Mesodermal cell (in vitro differentiated cells): ENCODE measurements around the gene CRYAB.

ENCODE experiments used
- H3K27ac ChIP-seq: 2 replicates; pipeline ENCODE4 v1.7.0; 2013; ENCODE audit warnings: mild to moderate bottlenecking, low read depth, low read length, moderate library complexity; ENCODE audit not compliant: severe bottlenecking
- H3K36me3 ChIP-seq: 2 replicates; pipeline ENCODE4 v1.7.1; 2013; ENCODE audit warnings: mild to moderate bottlenecking, low read length, moderate library complexity; ENCODE audit not compliant: control insufficient read depth, insufficient read depth
- H3K4me1 ChIP-seq: one replicate; pipeline ENCODE4 v1.7.1; 2013; ENCODE audit warnings: mild to moderate bottlenecking, low read length; ENCODE audit not compliant: insufficient read depth, control insufficient read depth, poor library complexity, severe bottlenecking
- H3K4me3 ChIP-seq: 2 replicates; pipeline ENCODE4 v1.7.0; 2013; ENCODE audit warnings: low read length, control low read depth, mild to moderate bottlenecking; ENCODE audit not compliant: insufficient read depth, poor library complexity, severe bottlenecking; ENCODE audit errors: extremely low read depth
- H3K9me3 ChIP-seq: 2 replicates; pipeline ENCODE4 v1.7.1; 2013; ENCODE audit warnings: mild to moderate bottlenecking, low read length, moderate library complexity; ENCODE audit not compliant: control insufficient read depth
- WGBS, 2 experiments: methylation state at CpG; one replicate each; pipeline ENCODE4 v1.1.5; 2013; ENCODE audit warnings: missing lambda C conversion rate in 2 of 2; ENCODE audit not compliant: insufficient coverage in 2 of 2; 5-methylcytosine and 5-hydroxymethylcytosine counted together

CRYAB gene

GRCh38 chr11:111918390-111919256, 7.1 kb upstream of the CRYAB start, which contains the start of gene C11orf52:
Gene C11orf52 (plus strand): TSS chr11:111918913. CDS start chr11:111918973, 60 bp downstream.
- no peaks in the 10 kb centered on the region for H3K9me3 ChIP-seq
- H3K4me1 ChIP-seq: peaks cover 10% of the 10 kb centered on the region
- no peak within 1 kb of the TSS for H3K27ac ChIP-seq
- WGBS, 2 experiments: 62 to 72% methylated on average over 16 of the region's 19 CpGs
- H3K4me3 ChIP-seq: no peak within 1 kb of the TSS
- no peaks in the 10 kb centered on the region for H3K36me3 ChIP-seq

GRCh38 chr11:111917788-111918187, 6.2 kb upstream of the CRYAB start:
- Histone ChIP-seq H3K27ac (no peak overlapping the region), H3K9me3 (no peaks in the 10 kb centered on the region), H3K36me3 (no peaks in the 10 kb centered on the region), H3K4me3 (no peak overlapping the region), H3K4me1 (peaks cover 10% of the 10 kb centered on the region)
- 92 to 100% methylated on average over 3 of the region's 3 CpGs for WGBS, 2 experiments

GRCh38 chr11:111917312-111917711, 5.7 kb upstream of the CRYAB start:
- Histone ChIP-seq H3K9me3 (no peaks in the 10 kb centered on the region), H3K4me1 (peaks cover 13% of the 10 kb centered on the region), H3K36me3 (no peaks in the 10 kb centered on the region), H3K27ac (no peak overlapping the region), H3K4me3 (no peak overlapping the region)
- WGBS, 2 experiments: 83 to 100% methylated on average over 1 of the region's 2 CpGs

GRCh38 chr11:111916768-111917167, 5.2 kb upstream of the CRYAB start:
- 88 to 92% methylated on average over 1 of the region's 1 CpG for WGBS, 2 experiments
- no peaks in the 10 kb centered on the region for H3K36me3 ChIP-seq
- no peak overlapping the region for H3K4me3 ChIP-seq
- H3K4me1 ChIP-seq: peaks cover 18% of the 10 kb centered on the region
- no peak overlapping the region for H3K27ac ChIP-seq
- H3K9me3 ChIP-seq: no peaks in the 10 kb centered on the region

GRCh38 chr11:111913997-111914396, 2.4 kb upstream of the CRYAB start:
- WGBS, 2 experiments: 52 to 100% methylated on average over 1 to 2 of the region's 4 CpGs
- Histone ChIP-seq H3K36me3 (no peaks in the 10 kb centered on the region), H3K4me1 (peaks cover 27% of the 10 kb centered on the region), H3K4me3 (no peak overlapping the region), H3K9me3 (no peaks in the 10 kb centered on the region), H3K27ac (peak overlapping the region; percentile 75)

- Histone ChIP-seq H3K36me3 (no peaks in the 10 kb centered on the region), H3K9me3 (no peaks in the 10 kb centered on the region), H3K4me3 (no peak overlapping the region), H3K4me1 (peaks cover 25% of the 10 kb centered on the region), H3K27ac (peak overlapping the region; percentile 75)
- 83 to 88% methylated on average over 20 to 21 of the region's 24 CpGs for WGBS, 2 experiments
These were observed 1.7 kb upstream of the CRYAB start for GRCh38 chr11:111913031-111913861.

GRCh38 chr11:111912535-111912934, 965 bp upstream of the CRYAB start, which contains the start of gene HSPB2:
Gene HSPB2 (plus strand): TSS chr11:111912734. CDS start chr11:111912830, 96 bp downstream.
- H3K27ac ChIP-seq: peak within 1 kb of the TSS; percentile 75
- H3K4me1 ChIP-seq: peaks cover 25% of the 10 kb centered on the region
- no peaks in the 10 kb centered on the region for H3K36me3 ChIP-seq
- peak within 1 kb of the TSS; percentile 2 for H3K4me3 ChIP-seq
- WGBS, 2 experiments: 78 to 94% methylated on average over 6 to 19 of the region's 26 CpGs
- no peaks in the 10 kb centered on the region for H3K9me3 ChIP-seq

- Histone ChIP-seq H3K27ac (peak overlapping the region; percentile 65), H3K36me3 (no peaks in the 10 kb centered on the region), H3K4me3 (peak overlapping the region; percentile 15), H3K4me1 (peaks cover 25% of the 10 kb centered on the region), H3K9me3 (no peaks in the 10 kb centered on the region)
- 86 to 88% methylated on average over 3 to 9 of the region's 9 CpGs for WGBS, 2 experiments
These were observed 651 bp downstream of the CRYAB start for GRCh38 chr11:111910676-111911562.

GRCh38 chr11:111909378-111909777, 2.2 kb downstream of the CRYAB start:
- no peaks in the 10 kb centered on the region for H3K36me3 ChIP-seq
- peaks cover 25% of the 10 kb centered on the region for H3K4me1 ChIP-seq
- no peak overlapping the region for H3K4me3 ChIP-seq
- no peak overlapping the region for H3K27ac ChIP-seq
- H3K9me3 ChIP-seq: peaks cover 4% of the 10 kb centered on the region
- 88 to 89% methylated on average over 3 to 5 of the region's 5 CpGs for WGBS, 2 experiments
